Stimulated activated CD4-positive, alpha-beta T cell treated with anti-CD3 and anti-CD28 coated beads, Interleukin-12 subunit alpha, Interleukin-12 subunit beta, amount 100 ng/mL, for 4 hours (primary cell): ENCODE results near the gene MEPCE.

Source experiments
- DNase-seq: peaks from one replicate; pipeline ENCODE4 v3.0.0-alpha.2; 2020

MEPCE gene

GRCh38 chr7:100465299-100465698 is 35.7 kb downstream of the MEPCE start:
- DNase-seq: no peak

GRCh38 chr7:100465702-100466311 is 36.2 kb downstream of the MEPCE start:
- no peak for DNase-seq

DNA sequence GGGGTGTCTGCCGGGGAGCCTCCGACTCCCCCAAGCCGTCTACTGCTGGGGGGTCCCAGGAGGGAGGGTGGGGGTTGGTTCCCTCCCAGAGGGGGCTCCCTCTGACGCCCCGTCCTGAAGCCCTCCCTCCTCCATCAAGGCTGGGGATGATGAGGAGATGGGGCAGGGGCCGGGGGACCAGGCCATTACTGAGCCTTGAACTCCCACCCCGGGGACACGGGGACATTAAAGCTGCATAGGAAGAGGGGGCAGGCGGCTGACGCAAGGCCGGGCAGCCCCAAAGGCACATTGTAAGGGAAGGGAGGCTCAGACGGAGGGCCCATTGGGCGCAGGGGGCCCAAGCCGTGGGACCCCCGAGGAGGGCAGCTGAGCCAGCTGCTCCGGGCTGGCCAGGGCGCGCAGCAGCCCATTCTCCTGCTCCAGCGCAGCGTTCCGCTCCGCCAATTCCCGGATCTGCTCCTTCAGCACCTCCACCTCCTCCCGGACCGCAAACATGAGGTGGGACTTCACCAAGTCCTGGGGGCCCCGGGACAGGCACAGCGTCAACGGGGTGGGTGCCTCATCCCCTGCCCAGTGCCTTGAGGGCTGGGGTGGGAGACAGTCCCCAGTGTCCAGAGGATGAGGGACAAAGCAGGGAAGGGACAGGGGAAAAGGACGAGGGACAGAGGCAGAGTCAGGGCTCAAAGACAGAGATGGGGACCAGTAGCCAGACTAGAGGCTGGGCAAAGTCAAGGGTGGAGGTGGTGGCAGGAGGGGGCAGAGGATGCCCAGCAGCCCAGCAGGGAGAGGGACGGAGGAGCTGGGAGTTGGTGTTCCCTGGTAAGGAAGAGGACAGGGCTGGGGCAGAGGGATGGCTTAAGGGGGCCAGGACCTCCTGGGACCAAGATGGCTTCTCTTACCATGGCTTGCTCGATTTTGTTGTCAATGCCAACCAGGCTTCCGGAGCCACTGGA is 37.3 kb downstream of the MEPCE start:
- no peak for DNase-seq

GRCh38 chr7:100467638-100468373 is 38.2 kb downstream of the MEPCE start:
- DNase-seq: no peak

DNA sequence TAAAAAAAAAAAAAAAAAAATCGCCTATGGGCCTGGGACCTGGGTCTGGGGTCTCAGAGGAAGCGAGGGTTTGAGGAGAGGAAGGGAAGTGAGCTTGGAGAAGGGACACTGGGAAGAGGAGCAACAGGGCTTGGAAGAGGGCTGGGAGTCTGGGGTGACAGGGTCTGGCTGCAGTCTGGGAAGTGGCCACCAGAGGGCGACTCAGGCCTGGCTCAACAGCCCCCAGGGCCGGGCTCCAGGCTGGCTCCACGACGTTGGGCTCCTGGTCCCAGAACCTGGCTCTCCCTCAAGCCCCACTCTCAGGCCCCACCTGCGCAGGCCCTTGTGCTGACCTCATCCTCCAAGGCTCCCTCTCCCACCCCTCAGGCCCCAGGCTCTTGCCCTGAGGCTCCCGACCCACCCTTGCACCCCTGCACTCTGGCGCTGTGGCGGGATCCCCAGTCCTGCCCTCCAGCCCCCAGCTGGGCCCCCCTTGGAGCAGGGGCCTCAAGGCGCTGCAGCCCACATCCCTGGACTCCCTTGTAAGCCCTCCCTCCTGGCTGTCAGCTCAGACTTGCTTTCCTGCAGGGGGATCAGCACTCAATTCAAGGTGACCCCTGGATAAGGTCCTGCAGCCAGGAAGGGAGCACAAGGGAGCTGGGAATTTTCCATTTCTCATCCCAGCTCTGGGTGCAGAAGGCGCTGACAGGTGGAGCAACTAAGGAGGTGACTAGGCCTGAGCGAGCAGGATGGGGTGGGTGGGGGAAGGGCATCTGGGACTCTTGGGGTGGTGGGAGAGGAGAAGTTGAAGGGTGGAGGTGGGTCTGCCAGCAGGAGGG is 39.8 kb downstream of the MEPCE start:
- DNase-seq: peak; percentile 88

DNA sequence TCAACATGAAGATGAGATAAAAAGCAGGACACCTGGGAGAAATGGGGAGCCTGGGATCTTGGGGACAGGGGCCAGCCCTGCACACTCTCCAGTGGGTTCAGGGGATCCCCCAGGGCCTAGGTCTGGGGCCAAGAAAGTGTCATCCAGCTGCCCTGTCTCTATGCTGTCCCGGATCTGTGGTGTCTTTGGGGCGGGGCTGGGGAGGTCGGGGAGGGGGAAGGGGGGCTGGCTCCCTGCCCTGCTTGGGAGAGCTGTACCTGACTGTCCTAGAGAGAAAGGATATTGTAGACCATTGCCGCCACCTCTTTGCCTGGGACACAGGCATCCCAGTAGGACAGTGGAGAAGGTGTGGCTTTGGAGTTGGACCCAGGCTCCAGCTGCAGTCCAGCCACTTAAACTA is 41.4 kb downstream of the MEPCE start:
- no peak for DNase-seq

GRCh38 chr7:100472121-100472851 is 42.7 kb downstream of the MEPCE start:
- no peak for DNase-seq

- DNase-seq: no peak
These were observed 43.3 kb downstream of the MEPCE start for GRCh38 chr7:100472854-100473499.

DNA sequence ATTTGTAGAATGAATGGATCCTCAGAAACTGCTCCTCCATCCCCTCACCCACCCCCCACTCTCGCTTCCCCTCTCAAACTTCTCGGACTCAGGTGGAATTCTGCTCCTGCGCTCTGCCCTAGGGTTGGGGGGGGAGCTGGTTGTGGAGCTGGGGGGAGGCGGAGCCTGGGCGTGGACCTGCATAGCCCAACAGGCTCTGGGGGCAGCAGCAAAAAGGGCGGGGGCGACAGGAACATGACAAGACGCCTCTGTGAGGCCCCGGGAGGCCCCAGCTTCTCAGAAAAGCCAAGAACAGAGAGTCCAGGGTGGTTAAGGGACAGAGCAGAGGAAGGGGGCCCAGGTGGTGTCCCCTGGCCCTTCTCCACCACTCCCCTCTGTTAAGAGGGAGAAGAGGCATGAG is 45.9 kb downstream of the MEPCE start:
- peak; percentile 25 for DNase-seq

DNA sequence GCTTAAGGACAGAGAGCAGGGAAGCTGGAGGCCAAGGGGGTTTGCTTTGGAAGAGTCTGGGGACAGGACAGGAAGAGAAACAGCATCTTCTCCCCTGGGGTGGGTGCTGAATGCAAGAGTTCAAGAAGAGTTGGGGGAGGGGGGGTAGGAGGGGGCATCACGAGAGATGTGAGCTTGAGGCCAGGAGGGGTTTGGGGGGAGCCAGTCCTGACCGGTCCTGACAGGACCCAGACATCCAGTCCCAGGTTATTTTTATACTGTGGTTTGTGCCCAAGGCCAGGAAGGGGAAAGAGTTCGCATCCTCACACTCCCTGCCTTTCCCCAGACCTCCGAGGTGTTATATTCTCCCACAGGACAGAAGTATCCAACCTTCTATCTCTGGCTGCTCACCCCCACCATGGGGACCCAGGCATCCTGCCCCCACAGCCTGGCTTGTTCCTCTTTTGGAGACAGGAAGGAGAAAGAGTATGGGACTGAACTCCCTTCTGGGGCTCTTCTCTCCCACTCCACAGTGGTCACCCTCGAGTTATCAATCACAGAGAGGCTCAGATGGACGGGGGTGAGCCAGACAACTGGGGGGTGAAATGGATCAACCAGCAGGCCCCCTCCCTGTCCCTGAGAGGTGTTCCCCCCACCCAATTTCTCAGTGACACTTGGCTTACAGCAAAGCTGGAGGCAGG is 46.6 kb downstream of the MEPCE start:
- no peak for DNase-seq

DNA sequence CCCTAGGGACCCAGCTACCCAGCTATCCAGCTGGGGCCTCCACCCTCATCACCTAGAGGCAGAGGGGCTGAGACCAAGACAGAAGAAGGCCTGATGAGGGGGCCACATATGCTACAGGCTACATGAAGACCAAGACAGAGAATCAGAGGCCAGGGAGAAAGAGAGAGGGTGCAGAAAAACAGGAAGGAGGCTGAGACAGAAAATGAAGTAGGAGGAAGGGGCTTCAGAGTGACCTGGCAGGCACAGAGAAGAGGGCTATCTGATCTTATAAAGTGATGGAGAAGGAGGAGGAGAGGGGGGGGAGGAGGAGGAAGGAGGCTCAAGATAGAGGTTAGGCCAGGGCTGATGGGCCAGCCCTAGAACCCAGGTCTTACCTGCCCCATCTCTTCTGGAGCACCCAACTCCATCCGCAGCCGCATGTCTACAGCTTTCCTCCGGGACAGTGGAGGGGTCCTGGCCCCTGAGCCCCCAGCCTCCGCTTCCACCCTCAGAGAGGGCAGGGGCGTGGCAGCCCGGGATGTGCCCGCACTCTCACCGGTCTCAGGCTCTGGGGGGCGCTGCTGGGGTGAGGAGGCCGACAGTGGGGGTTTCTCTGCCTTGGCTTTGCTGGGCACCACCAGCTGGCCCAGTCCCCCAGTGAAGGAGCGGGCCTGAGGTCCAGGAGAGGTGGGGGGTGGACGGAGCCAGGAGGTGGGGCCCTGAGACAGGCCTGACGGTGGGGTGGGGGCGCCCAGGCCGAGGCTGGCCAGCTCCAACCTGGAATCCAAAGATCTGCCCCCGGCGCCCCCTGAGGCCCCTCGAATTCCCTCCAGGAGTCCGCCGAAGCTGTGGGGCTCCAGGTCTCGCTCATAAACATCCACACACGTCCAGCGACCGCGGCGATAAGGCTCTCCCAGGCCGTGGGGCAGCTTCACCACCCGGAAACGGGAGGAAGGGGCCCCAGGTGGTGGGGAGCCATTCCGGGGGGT is 47.6 kb downstream of the MEPCE start:
- DNase-seq: peak; percentile 30

- peak; percentile 25 for DNase-seq
These were observed 48.2 kb downstream of the MEPCE start for GRCh38 chr7:100477871-100478267.

DNA sequence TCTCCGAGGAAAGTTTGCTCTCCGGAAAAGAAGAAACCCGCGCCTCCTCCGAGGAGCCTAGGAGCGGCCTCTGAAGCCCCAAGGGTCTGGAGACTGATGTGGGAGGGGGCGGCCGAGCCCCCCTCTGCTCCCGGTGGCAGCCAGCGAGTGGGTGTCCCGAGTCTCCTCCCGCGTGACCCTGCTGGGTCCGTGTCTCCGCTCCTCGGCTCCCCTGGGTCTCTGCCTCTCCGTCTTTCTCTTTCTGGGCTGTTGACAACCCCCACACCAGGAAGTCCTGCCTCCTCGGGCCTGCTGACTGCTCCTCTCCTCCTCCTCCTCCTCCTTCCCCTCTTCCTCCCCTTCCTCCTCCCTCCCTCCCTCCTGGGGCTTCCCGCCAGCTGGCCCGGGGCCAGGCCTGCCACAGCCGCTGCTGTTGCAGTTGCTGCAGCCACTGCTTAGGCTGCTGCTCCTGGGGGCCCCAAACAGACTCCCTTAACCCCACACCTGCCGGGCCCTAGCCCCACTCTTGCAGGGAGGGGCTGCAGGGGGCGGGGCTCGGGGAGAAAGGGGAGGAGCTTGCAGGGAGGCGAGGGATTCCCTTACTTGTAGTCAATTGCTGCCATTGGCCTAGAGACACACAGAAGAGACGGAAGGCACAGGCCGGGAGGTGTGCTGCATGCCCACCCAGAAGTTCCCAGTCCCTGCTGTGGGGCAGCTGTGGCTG is 49.5 kb downstream of the MEPCE start, which contains the start of gene TSC22D4:
Gene TSC22D4, minus strand, starts transcription at position 257 of the 703 bp plus-strand sequence. CDS start 1,176 bp downstream, outside the sequence.
- peak; percentile 83 for DNase-seq

DNA sequence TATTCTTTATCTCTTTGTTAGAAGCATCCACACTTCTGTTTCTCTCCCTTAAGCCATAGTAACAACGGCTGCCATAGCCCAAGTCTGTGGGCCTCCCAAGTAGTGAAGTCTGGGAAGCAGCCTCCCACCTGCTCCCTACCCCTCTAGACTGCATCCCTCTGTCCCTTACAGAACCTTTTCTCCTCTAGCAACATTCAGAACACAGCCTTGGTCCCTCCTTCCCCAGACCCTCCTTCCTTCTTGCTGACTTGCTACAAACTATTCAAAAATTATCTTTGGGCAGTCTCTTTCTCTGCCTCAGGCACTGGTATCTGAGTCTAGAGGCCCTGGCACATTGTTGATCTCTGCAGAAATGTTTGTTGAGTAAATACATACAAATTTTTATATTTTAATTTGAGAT is 51.8 kb downstream of the MEPCE start:
- no peak for DNase-seq

- DNase-seq: no peak
These were observed 53.1 kb downstream of the MEPCE start for GRCh38 chr7:100482728-100483089.

GRCh38 chr7:100483090-100483721 is 53.6 kb downstream of the MEPCE start:
- DNase-seq: peak; percentile 84
